OCI-LY3 (cell line): ENCODE data around the gene TFPI.
"Not testable (repeated sequence)": the region's sequence is repeated elsewhere in the genome, so short reads cannot be mapped to it uniquely, and the experiment has no call there.

ENCODE experiments used
- EZH2phosphoT487 ChIP-seq: fragments of 200-600 bp; shearing (Covaris generic); IDR thresholded peaks from 2 replicates; pipeline ENCODE4 v1.6.1; 2018; ENCODE audit warnings: antibody characterized with exemption, mixed run types, low read depth
- TF ChIP-seq, protein P1 (sequence below): fragments of 200-600, 300-600 bp; sonication (generic); IDR thresholded peaks from 2 replicates; pipeline ENCODE4 v1.5.1; 2014; ENCODE audit warnings: antibody characterized with exemption, low read length, low read depth

DNA sequence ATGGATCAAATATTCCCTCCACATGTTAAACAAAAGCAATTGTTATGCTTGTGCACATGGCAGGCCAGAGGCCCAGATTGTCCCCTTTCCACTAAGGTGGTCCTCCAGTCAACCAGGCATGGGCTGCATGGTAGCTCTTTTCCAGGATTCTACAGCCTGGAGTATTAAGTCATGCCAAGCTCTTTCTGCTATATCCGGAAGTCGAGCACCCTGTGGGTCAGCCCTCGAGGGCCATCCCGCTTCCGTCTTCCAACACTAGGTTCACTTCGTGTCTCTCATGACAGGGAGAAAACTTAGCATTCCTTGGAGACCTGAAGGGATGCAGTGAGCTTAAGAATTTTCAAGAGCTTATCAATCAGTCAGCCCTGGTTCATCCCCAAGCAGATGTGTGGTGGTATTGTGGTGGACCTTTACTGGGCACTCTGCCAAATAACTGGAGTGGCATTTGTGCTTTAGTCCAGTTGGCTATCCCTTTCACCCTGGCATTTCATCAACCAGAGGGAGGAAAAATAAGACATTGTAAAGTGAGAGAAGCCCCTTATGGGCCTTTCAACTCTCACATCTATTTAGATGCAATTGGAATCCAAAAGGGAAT, 39.9 kb downstream of the TFPI start:
- TF ChIP-seq, protein P1, sequence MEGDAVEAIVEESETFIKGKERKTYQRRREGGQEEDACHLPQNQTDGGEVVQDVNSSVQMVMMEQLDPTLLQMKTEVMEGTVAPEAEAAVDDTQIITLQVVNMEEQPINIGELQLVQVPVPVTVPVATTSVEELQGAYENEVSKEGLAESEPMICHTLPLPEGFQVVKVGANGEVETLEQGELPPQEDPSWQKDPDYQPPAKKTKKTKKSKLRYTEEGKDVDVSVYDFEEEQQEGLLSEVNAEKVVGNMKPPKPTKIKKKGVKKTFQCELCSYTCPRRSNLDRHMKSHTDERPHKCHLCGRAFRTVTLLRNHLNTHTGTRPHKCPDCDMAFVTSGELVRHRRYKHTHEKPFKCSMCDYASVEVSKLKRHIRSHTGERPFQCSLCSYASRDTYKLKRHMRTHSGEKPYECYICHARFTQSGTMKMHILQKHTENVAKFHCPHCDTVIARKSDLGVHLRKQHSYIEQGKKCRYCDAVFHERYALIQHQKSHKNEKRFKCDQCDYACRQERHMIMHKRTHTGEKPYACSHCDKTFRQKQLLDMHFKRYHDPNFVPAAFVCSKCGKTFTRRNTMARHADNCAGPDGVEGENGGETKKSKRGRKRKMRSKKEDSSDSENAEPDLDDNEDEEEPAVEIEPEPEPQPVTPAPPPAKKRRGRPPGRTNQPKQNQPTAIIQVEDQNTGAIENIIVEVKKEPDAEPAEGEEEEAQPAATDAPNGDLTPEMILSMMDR = not testable (repeated sequence)
- TF ChIP-seq EZH2phosphoT487 = not testable (repeated sequence)
